ENCODE data around the gene SELPLG.
A peak's percentile ranks its signal among the peaks of the same experiment; 100 is the strongest.
"Not testable (repeated sequence)": the region's sequence is repeated elsewhere in the genome, so short reads cannot be mapped to it uniquely, and the experiment has no call there.

Gene SELPLG

DNA sequence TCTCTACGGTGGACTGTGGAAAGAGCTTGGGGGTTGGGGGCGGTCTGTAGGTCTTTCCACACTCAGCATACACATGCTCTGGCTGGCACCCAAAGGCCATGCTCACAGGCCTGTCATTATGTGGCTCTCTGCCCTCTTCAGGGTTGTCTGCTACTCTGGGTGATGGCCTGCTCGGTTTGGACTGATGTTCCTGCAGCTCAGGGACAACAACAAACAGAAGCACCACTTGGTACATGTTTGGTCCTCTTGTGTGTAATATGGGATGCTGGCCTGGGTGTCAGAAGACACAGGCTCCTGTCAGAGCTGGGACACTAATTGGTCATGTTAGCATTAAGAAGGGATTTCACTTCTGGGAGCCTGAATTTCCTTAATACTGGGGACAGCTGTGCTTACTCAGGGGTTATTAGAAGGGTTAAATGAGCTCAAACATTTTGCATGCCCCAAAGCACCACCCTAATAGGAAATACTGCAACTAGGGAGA, 32.7 kb upstream of the SELPLG start:
- TF ChIP-seq, protein P1, sequence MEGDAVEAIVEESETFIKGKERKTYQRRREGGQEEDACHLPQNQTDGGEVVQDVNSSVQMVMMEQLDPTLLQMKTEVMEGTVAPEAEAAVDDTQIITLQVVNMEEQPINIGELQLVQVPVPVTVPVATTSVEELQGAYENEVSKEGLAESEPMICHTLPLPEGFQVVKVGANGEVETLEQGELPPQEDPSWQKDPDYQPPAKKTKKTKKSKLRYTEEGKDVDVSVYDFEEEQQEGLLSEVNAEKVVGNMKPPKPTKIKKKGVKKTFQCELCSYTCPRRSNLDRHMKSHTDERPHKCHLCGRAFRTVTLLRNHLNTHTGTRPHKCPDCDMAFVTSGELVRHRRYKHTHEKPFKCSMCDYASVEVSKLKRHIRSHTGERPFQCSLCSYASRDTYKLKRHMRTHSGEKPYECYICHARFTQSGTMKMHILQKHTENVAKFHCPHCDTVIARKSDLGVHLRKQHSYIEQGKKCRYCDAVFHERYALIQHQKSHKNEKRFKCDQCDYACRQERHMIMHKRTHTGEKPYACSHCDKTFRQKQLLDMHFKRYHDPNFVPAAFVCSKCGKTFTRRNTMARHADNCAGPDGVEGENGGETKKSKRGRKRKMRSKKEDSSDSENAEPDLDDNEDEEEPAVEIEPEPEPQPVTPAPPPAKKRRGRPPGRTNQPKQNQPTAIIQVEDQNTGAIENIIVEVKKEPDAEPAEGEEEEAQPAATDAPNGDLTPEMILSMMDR (IDR thresholded peaks at IDR 0.05; ENCODE audit: borderline replicate concordance, insufficient read depth, low read depth, low read length): no peak

GRCh38 chr12:108665608-108666202, 32.0 kb upstream of the SELPLG start:
- TF ChIP-seq, protein P1 (IDR thresholded peaks at IDR 0.05; ENCODE audit: borderline replicate concordance, insufficient read depth, low read depth, low read length): no peak
- H3K4me3 ChIP-seq (ENCODE audit: low read depth, low read length): no peak overlapping the region

More for the DNA sequence above, 32.7 kb upstream of the SELPLG start:
- H3K4me3 ChIP-seq (ENCODE audit: low read depth, low read length): no peak overlapping the region

GRCh38 chr12:108664338-108665258, 30.9 kb upstream of the SELPLG start:
- TF ChIP-seq, protein P1 (IDR thresholded peaks at IDR 0.05; ENCODE audit: borderline replicate concordance, insufficient read depth, low read depth, low read length): peak; percentile 83
- H3K4me3 ChIP-seq (ENCODE audit: low read depth, low read length): no peak overlapping the region

GRCh38 chr12:108663324-108664015, 29.8 kb upstream of the SELPLG start:
- no peak overlapping the region for H3K4me3 ChIP-seq (ENCODE audit: low read depth, low read length)
- TF ChIP-seq, protein P1 (IDR thresholded peaks at IDR 0.05; ENCODE audit: borderline replicate concordance, insufficient read depth, low read depth, low read length): no peak

DNA sequence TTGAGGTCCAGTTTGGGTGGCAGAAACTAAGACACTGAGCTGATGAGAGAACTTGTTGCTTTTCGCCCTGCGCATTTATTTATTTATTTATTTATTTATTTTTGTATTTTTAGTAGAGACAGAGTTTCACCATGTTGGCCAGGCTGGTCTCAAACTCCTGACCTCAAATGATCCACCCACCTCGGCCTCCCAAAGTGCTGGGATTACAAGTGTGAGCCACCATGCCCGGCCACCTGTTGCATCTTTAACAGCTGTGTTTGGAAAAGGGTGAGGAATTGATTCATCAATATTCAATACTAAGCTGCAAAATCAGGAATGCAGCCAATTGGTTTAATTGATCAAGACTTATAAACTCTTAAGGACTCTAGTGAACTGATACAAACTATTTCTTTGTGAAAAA, 24.4 kb upstream of the SELPLG start:
- H3K4me3 ChIP-seq (ENCODE audit: low read depth, low read length): not testable (repeated sequence)

GRCh38 chr12:108657130-108657745, 23.5 kb upstream of the SELPLG start:
- TF ChIP-seq, protein P1 (IDR thresholded peaks at IDR 0.05; ENCODE audit: borderline replicate concordance, insufficient read depth, low read depth, low read length): no peak
- H3K4me3 ChIP-seq (ENCODE audit: low read depth, low read length): no peak overlapping the region

GRCh38 chr12:108656247-108656646, 22.6 kb upstream of the SELPLG start:
- not testable (repeated sequence) for H3K4me3 ChIP-seq (ENCODE audit: low read depth, low read length)

GRCh38 chr12:108655812-108656175, 22.1 kb upstream of the SELPLG start:
- not testable (repeated sequence) for H3K4me3 ChIP-seq (ENCODE audit: low read depth, low read length)

- H3K4me3 ChIP-seq (ENCODE audit: low read depth, low read length): not testable (repeated sequence)
Measured at GRCh38 chr12:108654622-108655021, 20.9 kb upstream of the SELPLG start.

Data from GM12875 (cell line).